Spleen (tissue), 11 donors: Measurements from ENCODE around the gene KRT25. TPM values are rescaled to one million over a fixed set of nuclear protein-coding genes. Genes with fewer than 3 reads are reported as not detected.

Source experiments
- DNase-seq: peaks from one replicate; pipeline ENCODE4 v3.0.0-alpha.2; 2020
- H3K27ac ChIP-seq, 8 donors: fragments of 200-600 bp; sonication (generic) in 7 of 8; 1 replicate in 4 of 8; 2 replicates in 4 of 8; pipeline versions ENCODE4 v1.5.0 to v1.8.0; 2016 to 2021; ENCODE audit warnings: inconsistent platforms in 4 of 8, mild to moderate bottlenecking in 4 of 8, moderate library complexity in 1 of 8
- H3K27me3 ChIP-seq, 7 donors: fragments of 200-600 bp; sonication (generic) in 6 of 7; replicated peaks in 1 of 7; 1 replicate in 4 of 7; 2 replicates in 3 of 7; pipeline versions ENCODE4 v1.5.0 to v1.8.0; 2016 to 2021; ENCODE audit warnings: inconsistent platforms in 3 of 7, mild to moderate bottlenecking in 1 of 7
- H3K36me3 ChIP-seq, 6 donors: fragments of 200-600 bp; sonication (generic) in 5 of 6; 1 replicate in 4 of 6; 2 replicates in 2 of 6; pipeline versions ENCODE4 v1.5.0 to v1.8.0; 2016 to 2021; ENCODE audit warnings: inconsistent platforms in 2 of 6
- H3K4me1 ChIP-seq, 6 donors: fragments of 200-600 bp; sonication (generic) in 5 of 6; 1 replicate in 3 of 6; 2 replicates in 3 of 6; pipeline versions ENCODE4 v1.5.0 to v1.8.0; 2016 to 2021; ENCODE audit warnings: inconsistent platforms in 3 of 6
- H3K4me3 ChIP-seq, 8 donors: fragments of 200-600 bp; sonication (generic) in 7 of 8; 1 replicate in 4 of 8; 2 replicates in 4 of 8; pipeline versions ENCODE4 v1.5.0 to v1.8.0; 2016 to 2021; ENCODE audit warnings: inconsistent platforms in 4 of 8, mild to moderate bottlenecking in 4 of 8, moderate library complexity in 2 of 8
- H3K9me3 ChIP-seq, 8 donors: fragments of 200-600 bp; sonication (generic) in 7 of 8; 1 replicate in 4 of 8; 2 replicates in 4 of 8; pipeline versions ENCODE4 v1.5.0 to v1.8.0; 2016 to 2021; ENCODE audit warnings: inconsistent platforms in 4 of 8
- CTCF ChIP-seq, 11 experiments: fragments of 200-600 bp in 7 of 11; fragments of 450-650 bp in 4 of 11; sonication (generic) in 4 of 11; IDR thresholded peaks in 8 of 11; conservative IDR thresholded peaks in 3 of 11; 1 replicate in 7 of 11; 2 replicates in 4 of 11; pipeline versions ENCODE4 v1.4.0 to v1.8.0; 2016 to 2021; ENCODE audit warnings: antibody characterized with exemption in 11 of 11, inconsistent platforms in 4 of 11, mild to moderate bottlenecking in 1 of 11
- POLR2A ChIP-seq, 3 donors: fragments of 450-650 bp; IDR thresholded peaks; one replicate each; pipeline ENCODE4 v1.5.1; 2017; ENCODE audit warnings: antibody characterized with exemption in 3 of 3, mild to moderate bottlenecking in 1 of 3
- POLR2AphosphoS5 ChIP-seq, 3 donors: sonication (generic); formaldehyde crosslinking; IDR thresholded peaks; one replicate each; pipeline ENCODE4 v1.5.1; 2017; ENCODE audit warnings: antibody characterized with exemption in 3 of 3
- WGBS, 5 donors: extraction: QIAGEN DNeasy Blood & Tissue Kit in 3 of 5; methylation state at CpG; one replicate each; pipeline versions ENCODE4 v1.1.5 to v1.1.7; 2013 to 2018; 5-methylcytosine and 5-hydroxymethylcytosine counted together
- intact Hi-C: fragments of 100-400 bp; cut with DNase I; formaldehyde crosslinking; loops from one replicate; pipeline ENCODE4 v1.15.0; 2023; ENCODE audit warnings: low total_unique reads
- polyA plus RNA-seq, 3 donors: library from polyadenylated mRNA; stranded (reverse); fragments of 200-250 nt; gene quantifications; one replicate each; pipeline ENCODE4 v1.2.1, GENCODE V29; 2013
- total RNA-seq, 7 donors: library from RNA; depleted of rRNA in 3 of 7; stranded (reverse); fragments of >200 nt in 3 of 7; fragmentation: NEBNext Ultra II Directional in 4 of 7; extraction: Animal tissue kit (Norgen Biotek cat#: 25700) in 4 of 7; gene quantifications; one replicate each; pipeline versions ENCODE4 v1.1.0 to v1.2.1, GENCODE V29; 2016 to 2021
- donor health status: healthy with polysubstance abuse.
- donor health status: DM: no; HTN: no; CAD: no; lungs with moderate emphysema.
- donor health status: DM: no; HTN: no; CAD: no.
- donor health status: Bipolar disorder and iron deficiency.
- donor health status: healthy.
- donor health status: DM: no; HTN: no; CAD: no.
- donor health status: DM: yes; HTN: yes; CAD: no.

The KRT25 gene
- total and polyA plus RNA-seq, 10 donors, result not detected

DNA sequence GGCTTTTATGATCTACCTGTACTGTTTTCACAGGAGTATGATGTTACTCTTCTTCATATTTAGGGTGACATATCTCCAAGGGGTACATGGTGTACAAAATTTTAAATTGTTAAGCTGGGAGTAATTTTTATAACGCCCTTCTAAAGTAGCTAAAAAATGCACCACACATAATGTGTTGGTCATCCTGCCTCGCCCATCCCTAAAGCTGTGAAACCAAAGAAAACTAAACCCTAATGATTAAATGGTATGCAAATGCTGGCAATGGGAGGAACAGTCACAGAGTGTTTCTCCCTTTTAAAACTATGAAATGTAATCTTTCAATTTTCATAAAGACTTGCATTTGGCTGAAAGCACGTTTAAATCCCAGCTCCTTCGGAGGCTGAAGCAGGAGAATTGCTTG is 49.5 kb downstream of the KRT25 start:
- WGBS, 5 donors, result 67 to 75% (median 71%) methylated on average over 4 of the region's 4 CpGs
- no peak overlapping the region for H3K4me3 ChIP-seq

DNA sequence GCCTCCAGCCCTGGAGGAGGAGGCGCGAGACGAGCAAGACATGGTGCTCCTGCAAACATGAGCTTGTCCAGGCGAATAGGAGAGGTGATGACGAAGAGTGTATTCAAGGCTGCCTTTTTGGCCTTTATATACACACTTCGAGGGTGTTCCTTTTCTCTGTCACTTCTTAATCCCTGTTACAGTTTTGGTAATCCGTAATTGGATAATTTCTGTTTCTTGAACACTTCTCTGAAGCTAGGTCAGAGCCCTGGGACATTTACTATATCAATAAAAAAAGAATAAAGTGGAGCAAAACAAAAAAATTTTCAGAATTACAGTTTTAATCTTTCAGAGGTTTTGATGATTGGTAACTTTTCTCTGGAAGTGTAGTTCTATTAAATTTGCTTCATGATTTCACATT is 51.5 kb downstream of the KRT25 start, which contains the start of gene KRT24:
TSS of gene KRT24 (minus strand) at position 101 of the 400 bp plus-strand sequence. CDS start at position 42, 59 bp downstream.
- Histone ChIP-seq H3K27ac (no peak within 1 kb of the TSS), H3K4me1 (peaks cover 0 to 7% (median 1%) of the 10 kb centered on the region in 6 donors), H3K36me3 (no peaks in the 10 kb centered on the region), H3K27me3 (peaks cover 0 to 21% (median 0%) of the 10 kb centered on the region in 7 donors), H3K9me3 (no peaks in the 10 kb centered on the region), H3K4me3 (no peak within 1 kb of the TSS)
- TF ChIP-seq POLR2A (IDR thresholded peaks at IDR 0.05), result no peak
- no peak for TF ChIP-seq CTCF (IDR thresholded peaks at IDR 0.05 in 8 of 11, conservative IDR thresholded peaks at IDR 0.05 in 3 of 11)
- TF ChIP-seq POLR2AphosphoS5 (IDR thresholded peaks at IDR 0.05), result no peak
- WGBS, 5 donors, result 77 to 90% (median 85%) methylated on average over 7 of the region's 7 CpGs
- intact Hi-C loops, result no loop called here
- DNase-seq, result no peak

More for the DNA sequence above, 49.5 kb downstream of the KRT25 start:
- no peak overlapping the region for H3K27ac ChIP-seq
- H3K27me3 ChIP-seq, result peaks cover 0 to 16% (median 0%) of the 10 kb centered on the region in 7 donors
- no peak for DNase-seq
- intact Hi-C loops, result no loop called here
- H3K4me1 ChIP-seq, result peaks cover 0 to 7% (median 1%) of the 10 kb centered on the region in 6 donors
- no peaks in the 10 kb centered on the region for H3K36me3 ChIP-seq
- no peaks in the 10 kb centered on the region for H3K9me3 ChIP-seq
- TF ChIP-seq POLR2AphosphoS5 (IDR thresholded peaks at IDR 0.05) (no peak), CTCF (IDR thresholded peaks at IDR 0.05 in 8 of 11, conservative IDR thresholded peaks at IDR 0.05 in 3 of 11) (no peak), POLR2A (IDR thresholded peaks at IDR 0.05) (no peak)

GRCh38 chr17:40702271-40702670 is 52.9 kb downstream of the KRT25 start:
- Histone ChIP-seq H3K27me3 (peaks cover 0 to 30% (median 0%) of the 10 kb centered on the region in 7 donors), H3K4me3 (no peak overlapping the region), H3K9me3 (no peaks in the 10 kb centered on the region), H3K27ac (no peak overlapping the region), H3K4me1 (peaks cover 0 to under 1% (median 0%) of the 10 kb centered on the region in 6 donors), H3K36me3 (no peaks in the 10 kb centered on the region)
- TF ChIP-seq CTCF (IDR thresholded peaks at IDR 0.05 in 8 of 11, conservative IDR thresholded peaks at IDR 0.05 in 3 of 11) (no peak), POLR2A (IDR thresholded peaks at IDR 0.05) (no peak), POLR2AphosphoS5 (IDR thresholded peaks at IDR 0.05) (no peak)
- intact Hi-C loops, result no loop called here
- DNase-seq, result no peak
- 84 to 97% (median 92%) methylated on average over 3 of the region's 3 CpGs for WGBS, 5 donors

DNA sequence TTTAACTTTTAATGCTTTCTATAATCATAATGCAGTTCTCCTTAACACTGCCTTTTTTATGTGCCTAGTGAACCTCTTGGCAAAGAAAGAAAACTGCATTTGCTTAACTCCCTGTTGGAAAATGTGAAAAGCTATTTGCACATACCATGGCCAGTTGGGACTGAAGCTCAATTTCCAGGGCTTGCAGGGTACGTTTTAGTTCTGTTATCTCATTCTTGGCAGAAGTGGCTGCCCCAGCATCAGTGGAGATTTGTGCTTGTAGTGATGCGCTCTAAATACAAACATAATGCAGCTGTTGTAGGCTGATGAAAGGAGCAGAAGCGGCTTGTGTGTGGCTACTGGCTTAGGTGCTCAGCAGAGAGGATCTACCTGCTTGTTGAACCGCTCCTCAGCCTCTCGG is 55.3 kb downstream of the KRT25 start:
- Histone ChIP-seq H3K4me3 (no peak overlapping the region), H3K36me3 (no peaks in the 10 kb centered on the region), H3K27ac (no peak overlapping the region), H3K27me3 (peaks cover 0 to 30% (median 0%) of the 10 kb centered on the region in 7 donors), H3K4me1 (no peaks in the 10 kb centered on the region), H3K9me3 (no peaks in the 10 kb centered on the region)
- DNase-seq, result no peak
- intact Hi-C loops, result no loop called here
- 71 to 78% (median 75%) methylated on average over 5 of the region's 5 CpGs for WGBS, 5 donors
- TF ChIP-seq POLR2A (IDR thresholded peaks at IDR 0.05) (no peak), POLR2AphosphoS5 (IDR thresholded peaks at IDR 0.05) (no peak), CTCF (IDR thresholded peaks at IDR 0.05 in 8 of 11, conservative IDR thresholded peaks at IDR 0.05 in 3 of 11) (no peak)
